Astrocyte (in vitro differentiated cells and primary cell): Measurements from ENCODE around the gene WSCD2. TPM values are rescaled to one million over a fixed set of nuclear protein-coding genes. Genes with fewer than 3 reads are reported as not detected.

Experiments
- DNase-seq: peaks from one replicate; pipeline ENCODE4 v3.0.0-alpha.2; 2010; ENCODE audit warnings: low read depth
- FAIRE-seq: peaks from 2 replicates; lab custom pipeline; 2011; peaks lifted over from hg19 to GRCh38; lab: Jason Lieb, UNC
- H2AFZ ChIP-seq: 2 replicates; pipeline ENCODE4 v1.6.0; 2012; ENCODE audit warnings: low read depth, low read length, inconsistent platforms
- H3K27ac ChIP-seq: 2 replicates; pipeline ENCODE4 v1.5.1; 2011; ENCODE audit warnings: low read depth, low read length, inconsistent platforms
- H3K27me3 ChIP-seq: 2 replicates; pipeline ENCODE4 v1.6.0; 2011; ENCODE audit warnings: low read length, inconsistent platforms; ENCODE audit not compliant: insufficient read depth
- H3K36me3 ChIP-seq: 2 replicates; pipeline ENCODE4 v1.5.1; 2011; ENCODE audit warnings: low read length, inconsistent platforms; ENCODE audit not compliant: insufficient read depth
- H3K4me1 ChIP-seq: 2 replicates; pipeline ENCODE4 v1.5.1; 2011; ENCODE audit warnings: low read length, inconsistent platforms; ENCODE audit not compliant: insufficient read depth
- H3K4me2 ChIP-seq: 2 replicates; pipeline ENCODE4 v1.6.0; 2012; ENCODE audit warnings: low read length, inconsistent platforms
- H3K4me3 ChIP-seq: 2 replicates; pipeline ENCODE4 v1.5.1; 2011; ENCODE audit warnings: low read depth, mild to moderate bottlenecking, low read length, inconsistent platforms; ENCODE audit not compliant: insufficient read depth
- H3K79me2 ChIP-seq: 2 replicates; pipeline ENCODE4 v1.6.0; 2012; ENCODE audit warnings: mild to moderate bottlenecking, low read length, inconsistent platforms; ENCODE audit not compliant: insufficient read depth
- H3K9ac ChIP-seq: 2 replicates; pipeline ENCODE4 v1.6.0; 2012; ENCODE audit warnings: mild to moderate bottlenecking, low read length, inconsistent platforms
- H3K9me3 ChIP-seq: 2 replicates; pipeline ENCODE4 v1.5.1; 2012; ENCODE audit warnings: low read depth, mild to moderate bottlenecking, low read length, inconsistent platforms; ENCODE audit not compliant: insufficient read depth
- H4K20me1 ChIP-seq: 2 replicates; pipeline ENCODE4 v1.6.0; 2012; ENCODE audit warnings: low read length, inconsistent platforms; ENCODE audit not compliant: insufficient read depth
- H3K27ac Mint-ChIP-seq: one replicate; pipeline ENCODE4 v1.8.0; 2021; ENCODE audit warnings: mild to moderate bottlenecking, mixed read lengths; ENCODE audit not compliant: unreplicated experiment
- H3K27me3 Mint-ChIP-seq: one replicate; pipeline ENCODE4 v1.8.0; 2021; ENCODE audit warnings: low read depth, mixed read lengths; ENCODE audit not compliant: unreplicated experiment
- H3K36me3 Mint-ChIP-seq: one replicate; pipeline ENCODE4 v1.8.0; 2021; ENCODE audit warnings: low read depth, mixed read lengths; ENCODE audit not compliant: unreplicated experiment
- H3K4me1 Mint-ChIP-seq: one replicate; pipeline ENCODE4 v1.8.0; 2021; ENCODE audit warnings: low read depth, mixed read lengths; ENCODE audit not compliant: unreplicated experiment
- H3K4me3 Mint-ChIP-seq: one replicate; pipeline ENCODE4 v1.8.0; 2021; ENCODE audit warnings: mild to moderate bottlenecking, moderate library complexity, mixed read lengths; ENCODE audit not compliant: unreplicated experiment
- H3K9me3 Mint-ChIP-seq: one replicate; pipeline ENCODE4 v1.8.0; 2021; ENCODE audit warnings: mild to moderate bottlenecking, mixed read lengths; ENCODE audit not compliant: unreplicated experiment
- CTCF ChIP-seq: IDR thresholded peaks from 2 replicates; pipeline ENCODE4 v1.5.1; 2011; ENCODE audit warnings: low read depth, mild to moderate bottlenecking, inconsistent platforms, low read length, moderate library complexity; ENCODE audit not compliant: insufficient read depth
- EZH2 ChIP-seq: IDR thresholded peaks from 2 replicates; pipeline ENCODE4 v1.6.1; 2012; ENCODE audit warnings: mild to moderate bottlenecking, low read length, inconsistent platforms; ENCODE audit not compliant: insufficient read depth
- total RNA-seq: library from RNA; stranded (reverse); gene quantifications from 2 replicates; pipeline ENCODE4 v1.2.1, GENCODE V29; 2021

The WSCD2 gene
- total RNA-seq, 1 donor from 2014 or later, result 0.11 TPM

DNA sequence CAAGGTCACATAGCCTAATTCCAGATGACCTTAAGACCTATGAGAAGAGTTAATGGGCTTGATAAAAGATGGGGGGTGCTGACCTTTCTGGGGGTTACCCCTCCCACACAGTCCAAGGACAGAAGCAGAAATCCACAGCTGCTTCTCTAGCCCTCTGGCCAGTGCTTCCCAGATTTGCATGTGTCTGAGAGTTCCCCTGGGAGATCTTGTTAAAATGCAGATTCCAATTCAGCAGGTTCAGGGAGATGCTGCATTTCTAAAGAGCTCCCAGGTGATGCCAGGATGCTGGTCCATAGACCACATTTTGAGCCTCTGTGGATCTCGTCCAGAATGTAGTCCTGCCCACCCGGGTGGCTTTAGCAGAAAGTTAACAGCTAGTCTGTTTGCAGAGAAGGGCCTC, 82.1 kb downstream of the WSCD2 start:
- no peaks in the 10 kb centered on the region for H3K36me3 Mint-ChIP-seq
- no peak for DNase-seq
- no peak overlapping the region for H3K27ac Mint-ChIP-seq
- no peak overlapping the region for H3K4me3 Mint-ChIP-seq
- Histone ChIP-seq H3K79me2 (no peaks in the 10 kb centered on the region), H3K36me3 (no peaks in the 10 kb centered on the region), H3K27ac (no peak overlapping the region), H3K4me1 (no peaks in the 10 kb centered on the region), H3K4me2 (no peak overlapping the region), H3K27me3 (no peaks in the 10 kb centered on the region), H3K9me3 (no peaks in the 10 kb centered on the region), H3K4me3 (no peak overlapping the region), H3K9ac (no peak overlapping the region), H2AFZ (no peak overlapping the region), H4K20me1 (no peaks in the 10 kb centered on the region)
- H3K4me1 Mint-ChIP-seq, result no peaks in the 10 kb centered on the region
- H3K27me3 Mint-ChIP-seq, result peaks cover 57% of the 10 kb centered on the region
- FAIRE-seq, result no peak
- TF ChIP-seq CTCF, result no peak
- TF ChIP-seq EZH2, result no peak
- peaks cover 3% of the 10 kb centered on the region for H3K9me3 Mint-ChIP-seq

GRCh38 chr12:108213871-108214445, 84.9 kb downstream of the WSCD2 start:
- peaks cover 3% of the 10 kb centered on the region for H3K9me3 Mint-ChIP-seq
- no peaks in the 10 kb centered on the region for H3K79me2 ChIP-seq
- no peak for DNase-seq
- TF ChIP-seq EZH2 (no peak), CTCF (no peak)
- H3K4me2 ChIP-seq, result no peak overlapping the region
- H3K9ac ChIP-seq, result no peak overlapping the region
- no peak for FAIRE-seq
- no peaks in the 10 kb centered on the region for H4K20me1 ChIP-seq
- no peaks in the 10 kb centered on the region for H3K4me1 ChIP-seq
- no peaks in the 10 kb centered on the region for H3K36me3 ChIP-seq
- H2AFZ ChIP-seq, result no peak overlapping the region
- H3K4me1 Mint-ChIP-seq, result no peaks in the 10 kb centered on the region
- H3K36me3 Mint-ChIP-seq, result no peaks in the 10 kb centered on the region
- H3K27me3 Mint-ChIP-seq, result peaks cover 63% of the 10 kb centered on the region
- no peaks in the 10 kb centered on the region for H3K9me3 ChIP-seq
- H3K27ac Mint-ChIP-seq, result no peak overlapping the region
- H3K4me3 ChIP-seq, result no peak overlapping the region
- no peaks in the 10 kb centered on the region for H3K27me3 ChIP-seq
- H3K4me3 Mint-ChIP-seq, result no peak overlapping the region
- no peak overlapping the region for H3K27ac ChIP-seq

DNA sequence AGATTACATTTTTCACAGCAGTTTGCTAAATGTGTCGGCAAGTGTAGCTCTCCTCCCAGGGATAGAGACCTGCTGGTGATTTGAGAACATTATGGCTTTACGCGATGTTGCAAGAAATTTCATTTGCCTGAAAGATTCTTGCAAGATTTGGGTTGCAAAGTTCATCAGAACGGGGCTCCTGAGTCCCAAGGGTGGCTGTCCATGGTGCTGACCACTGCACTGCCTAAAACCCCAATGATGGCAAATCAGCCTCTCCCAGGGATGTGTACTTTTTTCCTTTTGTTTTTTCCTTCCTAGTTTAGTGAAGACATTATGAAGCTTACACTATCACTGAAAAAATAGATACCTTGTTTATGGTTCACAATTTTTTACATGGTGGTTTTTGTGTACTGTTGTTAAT, 85.4 kb downstream of the WSCD2 start:
- H3K4me1 ChIP-seq, result no peaks in the 10 kb centered on the region
- H3K9me3 ChIP-seq, result no peaks in the 10 kb centered on the region
- TF ChIP-seq EZH2 (no peak), CTCF (no peak)
- H3K27me3 Mint-ChIP-seq, result peaks cover 64% of the 10 kb centered on the region
- DNase-seq (peak; percentile 2), FAIRE-seq (no peak)
- no peak overlapping the region for H3K4me2 ChIP-seq
- H3K9ac ChIP-seq, result no peak overlapping the region
- H3K27ac Mint-ChIP-seq, result no peak overlapping the region
- no peaks in the 10 kb centered on the region for H3K79me2 ChIP-seq
- no peak overlapping the region for H3K4me3 ChIP-seq
- H2AFZ ChIP-seq, result no peak overlapping the region
- no peak overlapping the region for H3K4me3 Mint-ChIP-seq
- H3K9me3 Mint-ChIP-seq, result peaks cover 3% of the 10 kb centered on the region
- H3K36me3 Mint-ChIP-seq, result no peaks in the 10 kb centered on the region
- H3K27ac ChIP-seq, result no peak overlapping the region
- no peaks in the 10 kb centered on the region for H4K20me1 ChIP-seq
- no peaks in the 10 kb centered on the region for H3K4me1 Mint-ChIP-seq
- H3K27me3 ChIP-seq, result no peaks in the 10 kb centered on the region
- H3K36me3 ChIP-seq, result no peaks in the 10 kb centered on the region
